GM12801 (cell line): ENCODE data around the gene SCARF2.

Experiments
- CTCF ChIP-seq: IDR thresholded peaks from one replicate; pipeline ENCODE4 v1.5.1; 2011; ENCODE audit warnings: control low read depth; ENCODE audit not compliant: insufficient read length; ENCODE audit errors: extremely low read depth

Gene SCARF2

DNA sequence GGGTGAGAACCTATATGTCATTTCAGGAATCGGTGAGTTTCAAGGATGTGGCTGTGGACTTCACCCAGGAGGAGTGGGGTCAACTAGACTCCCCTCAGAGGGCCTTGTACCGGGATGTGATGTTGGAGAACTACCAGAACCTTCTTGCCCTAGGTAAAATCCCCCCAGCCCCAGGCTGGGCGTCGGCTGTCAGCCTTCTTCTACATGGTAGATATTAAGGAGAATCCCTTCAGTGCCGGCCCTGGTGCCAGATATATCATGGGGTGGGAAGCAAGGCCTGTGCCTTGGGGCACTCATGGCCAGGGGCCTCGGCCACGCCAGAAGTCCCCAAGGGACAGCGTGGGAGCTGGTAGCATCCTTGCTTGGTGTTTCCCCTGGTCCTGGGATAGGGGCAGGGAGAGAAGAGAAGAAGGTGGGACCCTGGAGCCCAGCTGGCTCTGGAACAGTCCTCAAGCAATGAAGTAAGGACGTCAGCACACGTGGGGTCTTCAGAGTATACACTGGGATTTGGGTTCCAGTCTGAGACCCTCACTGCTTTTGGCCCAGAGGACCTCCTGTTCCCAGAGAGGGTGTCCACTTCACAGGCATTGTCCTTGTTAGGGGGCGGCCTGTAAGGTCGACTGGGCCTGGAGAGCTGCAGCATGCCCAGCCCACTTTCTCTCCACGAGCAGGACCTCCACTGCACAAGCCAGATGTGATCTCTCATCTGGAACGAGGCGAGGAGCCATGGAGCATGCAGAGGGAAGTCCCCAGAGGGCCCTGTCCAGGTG, 36.8 kb downstream of the SCARF2 start:
- no peak for TF ChIP-seq CTCF

DNA sequence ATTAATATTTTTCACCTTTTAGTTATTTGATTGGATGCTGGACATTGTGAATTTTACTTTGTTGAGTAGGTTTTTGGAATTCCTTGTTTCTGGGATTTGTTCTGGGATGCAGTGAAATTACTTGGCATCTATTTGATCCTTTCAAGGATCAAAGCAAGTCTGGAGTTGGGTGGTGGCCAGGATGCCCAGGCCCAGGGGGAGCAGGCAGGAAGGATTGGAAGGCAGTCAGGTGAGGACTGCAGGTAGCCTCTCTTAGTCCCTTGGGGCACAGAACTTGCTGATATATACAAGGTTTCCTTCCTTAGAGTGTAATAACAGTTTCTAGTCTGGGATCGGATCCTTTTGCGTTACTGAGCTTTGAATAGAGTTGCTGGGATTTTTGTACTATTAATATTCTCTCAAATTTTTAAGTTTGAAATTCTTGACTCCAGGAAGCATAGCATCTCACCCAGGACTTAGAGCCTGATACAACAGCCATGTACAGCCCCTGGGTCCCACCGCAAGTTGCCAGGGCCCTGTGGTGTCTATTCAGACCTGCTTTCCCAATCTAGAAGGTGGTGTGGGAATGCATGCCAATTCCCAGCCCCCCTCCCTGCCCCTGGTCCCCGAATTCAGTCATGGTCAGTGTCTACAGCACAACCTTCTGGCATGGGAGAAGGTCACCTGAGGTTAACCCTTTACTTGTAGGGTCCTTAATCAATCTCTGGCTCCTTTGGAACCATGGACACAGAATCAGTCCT, 37.6 kb downstream of the SCARF2 start:
- no peak for TF ChIP-seq CTCF

GRCh38 chr22:20398420-20398819, 39.2 kb downstream of the SCARF2 start:
- TF ChIP-seq CTCF = no peak

- TF ChIP-seq CTCF = no peak
Observed at GRCh38 chr22:20397498-20397897, 40.1 kb downstream of the SCARF2 start.

DNA sequence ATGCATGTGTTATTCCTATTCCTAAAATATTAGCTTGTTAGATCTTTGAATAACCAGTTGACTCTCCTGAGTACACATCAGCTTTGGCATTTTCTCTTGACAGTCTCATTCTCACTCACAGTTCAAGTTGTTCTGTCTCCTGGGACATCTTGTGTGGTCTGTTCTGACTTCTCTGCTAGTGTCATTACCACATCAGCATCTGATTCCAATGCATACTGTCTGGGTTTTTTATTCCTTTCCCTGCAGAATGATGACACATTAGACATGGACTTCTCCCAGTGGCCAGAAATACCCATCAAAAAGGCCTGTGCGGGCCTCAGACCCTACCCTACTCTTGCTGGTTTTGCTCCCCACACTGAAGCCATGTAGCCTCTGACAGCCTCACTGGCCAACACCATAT, 41.0 kb downstream of the SCARF2 start:
- TF ChIP-seq CTCF = no peak

DNA sequence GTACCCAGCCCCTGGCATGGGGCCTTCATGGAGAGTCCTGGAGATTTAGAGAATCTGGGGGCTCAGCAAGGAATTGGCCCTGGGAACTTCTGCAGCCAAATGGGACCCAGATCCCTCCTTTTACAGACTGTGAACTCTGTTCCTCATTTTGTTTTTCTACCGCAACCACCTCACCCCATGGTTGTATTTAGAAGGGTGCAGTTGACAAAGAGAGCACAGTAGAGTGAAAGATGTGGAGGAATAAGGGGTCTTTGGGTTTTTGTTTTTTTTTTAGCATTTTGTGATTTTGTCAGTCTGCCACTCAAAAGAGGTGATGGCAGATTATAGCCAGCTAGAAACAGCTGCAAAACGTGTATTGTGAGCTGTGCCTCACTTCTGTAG, 41.7 kb downstream of the SCARF2 start:
- no peak for TF ChIP-seq CTCF

- TF ChIP-seq CTCF = no peak
Observed at GRCh38 chr22:20395181-20395906, 42.3 kb downstream of the SCARF2 start.
